ENCODE results near the gene EPS8L2.

EPS8L2 gene

DNA sequence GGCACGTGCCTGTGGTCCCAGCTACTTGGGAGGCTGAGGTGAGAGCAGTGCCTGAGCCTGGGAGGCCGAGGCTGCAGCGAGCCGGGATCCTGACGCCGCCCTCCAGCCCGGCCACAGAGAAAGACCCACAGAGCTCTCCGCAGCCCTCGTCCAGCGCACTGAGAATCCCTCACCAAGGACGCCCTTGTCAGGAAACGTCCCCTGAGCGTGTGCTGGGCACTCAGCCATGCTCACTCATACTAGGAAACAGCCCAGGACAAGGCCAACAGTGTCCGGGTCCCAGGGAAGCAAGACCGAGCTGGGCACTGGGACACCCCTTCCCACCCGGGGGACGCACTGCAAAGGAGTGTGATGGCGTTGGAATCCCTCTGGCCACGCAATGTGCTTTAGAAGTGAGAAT lies 25.6 kb upstream of the EPS8L2 start (continued):
- TF ChIP-seq, protein P1, sequence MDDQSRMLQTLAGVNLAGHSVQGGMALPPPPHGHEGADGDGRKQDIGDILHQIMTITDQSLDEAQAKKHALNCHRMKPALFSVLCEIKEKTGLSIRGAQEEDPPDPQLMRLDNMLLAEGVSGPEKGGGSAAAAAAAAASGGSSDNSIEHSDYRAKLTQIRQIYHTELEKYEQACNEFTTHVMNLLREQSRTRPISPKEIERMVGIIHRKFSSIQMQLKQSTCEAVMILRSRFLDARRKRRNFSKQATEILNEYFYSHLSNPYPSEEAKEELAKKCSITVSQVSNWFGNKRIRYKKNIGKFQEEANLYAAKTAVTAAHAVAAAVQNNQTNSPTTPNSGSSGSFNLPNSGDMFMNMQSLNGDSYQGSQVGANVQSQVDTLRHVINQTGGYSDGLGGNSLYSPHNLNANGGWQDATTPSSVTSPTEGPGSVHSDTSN (CRISPR knock-in tag; IDR thresholded peaks at IDR 0.05), result no peak
- TF ChIP-seq ZNF184 (tag by site-specific recombination; IDR thresholded peaks at IDR 0.05) (no peak), SP2 (tag by site-specific recombination; IDR thresholded peaks at IDR 0.05) (no peak), ZNF174 (tag by site-specific recombination; IDR thresholded peaks at IDR 0.05) (no peak), ZNF133 (tag by site-specific recombination; IDR thresholded peaks at IDR 0.05) (no peak), ZNF426 (tag by site-specific recombination; IDR thresholded peaks at IDR 0.05) (no peak), ZNF416 (tag by site-specific recombination; IDR thresholded peaks at IDR 0.05) (no peak), ZNF302 (tag by site-specific recombination; IDR thresholded peaks at IDR 0.05; ENCODE audit: low read depth) (no peak), ZNF148 (tag by site-specific recombination; IDR thresholded peaks at IDR 0.05; ENCODE audit: borderline replicate concordance) (no peak)
- TF ChIP-seq, protein P2, sequence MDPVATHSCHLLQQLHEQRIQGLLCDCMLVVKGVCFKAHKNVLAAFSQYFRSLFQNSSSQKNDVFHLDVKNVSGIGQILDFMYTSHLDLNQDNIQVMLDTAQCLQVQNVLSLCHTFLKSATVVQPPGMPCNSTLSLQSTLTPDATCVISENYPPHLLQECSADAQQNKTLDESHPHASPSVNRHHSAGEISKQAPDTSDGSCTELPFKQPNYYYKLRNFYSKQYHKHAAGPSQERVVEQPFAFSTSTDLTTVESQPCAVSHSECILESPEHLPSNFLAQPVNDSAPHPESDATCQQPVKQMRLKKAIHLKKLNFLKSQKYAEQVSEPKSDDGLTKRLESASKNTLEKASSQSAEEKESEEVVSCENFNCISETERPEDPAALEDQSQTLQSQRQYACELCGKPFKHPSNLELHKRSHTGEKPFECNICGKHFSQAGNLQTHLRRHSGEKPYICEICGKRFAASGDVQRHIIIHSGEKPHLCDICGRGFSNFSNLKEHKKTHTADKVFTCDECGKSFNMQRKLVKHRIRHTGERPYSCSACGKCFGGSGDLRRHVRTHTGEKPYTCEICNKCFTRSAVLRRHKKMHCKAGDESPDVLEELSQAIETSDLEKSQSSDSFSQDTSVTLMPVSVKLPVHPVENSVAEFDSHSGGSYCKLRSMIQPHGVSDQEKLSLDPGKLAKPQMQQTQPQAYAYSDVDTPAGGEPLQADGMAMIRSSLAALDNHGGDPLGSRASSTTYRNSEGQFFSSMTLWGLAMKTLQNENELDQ (tag by site-specific recombination; IDR thresholded peaks at IDR 0.05; ENCODE audit: low read depth), result no peak

DNA sequence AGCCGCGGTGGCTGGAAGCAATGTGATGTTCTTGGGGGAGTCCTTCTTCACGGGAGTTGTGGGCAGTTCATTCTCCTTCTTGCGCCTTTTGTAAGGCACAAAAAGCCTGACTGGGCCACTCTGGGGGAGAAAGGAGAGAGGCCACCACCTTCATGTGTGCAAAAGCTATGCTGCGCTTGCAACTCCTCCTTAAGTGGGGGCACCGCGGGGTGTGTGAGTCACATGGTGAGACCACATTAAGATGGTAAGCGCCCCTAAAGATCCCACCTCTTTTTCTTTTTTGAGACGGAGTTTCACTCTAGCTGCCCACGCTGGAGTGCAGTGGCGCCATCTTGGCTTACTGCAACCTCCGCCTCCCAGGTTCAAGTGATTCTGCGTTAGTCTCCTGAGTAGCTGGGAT lies 25.1 kb upstream of the EPS8L2 start:
- no peaks in the 10 kb centered on the region for H3K4me1 ChIP-seq (ENCODE audit: control insufficient read depth, insufficient read depth, low read length)
- no peak overlapping the region for H3K27ac ChIP-seq (ENCODE audit: extremely low read depth, low read depth, low read length)
- no peak overlapping the region for H3K4me3 ChIP-seq (ENCODE audit: low read depth, low read length)
- TF ChIP-seq ZNF530 (tag by site-specific recombination; IDR thresholded peaks at IDR 0.05; ENCODE audit: low read depth), result no peak
- TF ChIP-seq ZNF202 (tag by site-specific recombination; IDR thresholded peaks at IDR 0.05; ENCODE audit: borderline replicate concordance), result no peak
- TF ChIP-seq, protein P3, sequence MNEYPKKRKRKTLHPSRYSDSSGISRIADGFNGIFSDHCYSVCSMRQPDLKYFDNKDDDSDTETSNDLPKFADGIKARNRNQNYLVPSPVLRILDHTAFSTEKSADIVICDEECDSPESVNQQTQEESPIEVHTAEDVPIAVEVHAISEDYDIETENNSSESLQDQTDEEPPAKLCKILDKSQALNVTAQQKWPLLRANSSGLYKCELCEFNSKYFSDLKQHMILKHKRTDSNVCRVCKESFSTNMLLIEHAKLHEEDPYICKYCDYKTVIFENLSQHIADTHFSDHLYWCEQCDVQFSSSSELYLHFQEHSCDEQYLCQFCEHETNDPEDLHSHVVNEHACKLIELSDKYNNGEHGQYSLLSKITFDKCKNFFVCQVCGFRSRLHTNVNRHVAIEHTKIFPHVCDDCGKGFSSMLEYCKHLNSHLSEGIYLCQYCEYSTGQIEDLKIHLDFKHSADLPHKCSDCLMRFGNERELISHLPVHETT (tag by site-specific recombination; IDR thresholded peaks at IDR 0.05), result no peak
- TF ChIP-seq, protein P4, sequence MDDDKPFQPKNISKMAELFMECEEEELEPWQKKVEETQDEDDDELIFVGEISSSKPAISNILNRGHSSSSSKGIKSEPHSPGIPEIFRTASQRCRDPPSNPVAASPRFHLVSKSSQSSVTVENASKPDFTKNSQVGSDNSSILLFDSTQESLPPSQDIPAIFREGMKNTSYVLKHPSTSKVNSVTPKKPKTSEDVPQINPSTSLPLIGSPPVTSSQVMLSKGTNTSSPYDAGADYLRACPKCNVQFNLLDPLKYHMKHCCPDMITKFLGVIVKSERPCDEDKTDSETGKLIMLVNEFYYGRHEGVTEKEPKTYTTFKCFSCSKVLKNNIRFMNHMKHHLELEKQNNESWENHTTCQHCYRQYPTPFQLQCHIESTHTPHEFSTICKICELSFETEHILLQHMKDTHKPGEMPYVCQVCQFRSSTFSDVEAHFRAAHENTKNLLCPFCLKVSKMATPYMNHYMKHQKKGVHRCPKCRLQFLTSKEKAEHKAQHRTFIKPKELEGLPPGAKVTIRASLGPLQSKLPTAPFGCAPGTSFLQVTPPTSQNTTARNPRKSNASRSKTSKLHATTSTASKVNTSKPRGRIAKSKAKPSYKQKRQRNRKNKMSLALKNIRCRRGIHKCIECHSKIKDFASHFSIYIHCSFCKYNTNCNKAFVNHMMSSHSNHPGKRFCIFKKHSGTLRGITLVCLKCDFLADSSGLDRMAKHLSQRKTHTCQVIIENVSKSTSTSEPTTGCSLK (tag by site-specific recombination; IDR thresholded peaks at IDR 0.05), result no peak
- TF ChIP-seq, protein P2 (tag by site-specific recombination; IDR thresholded peaks at IDR 0.05; ENCODE audit: low read depth), result no peak
- TF ChIP-seq ZSCAN18 (tag by site-specific recombination; IDR thresholded peaks at IDR 0.05), result no peak
- TF ChIP-seq CTCF (tag by site-specific recombination; IDR thresholded peaks at IDR 0.05), result no peak
- no peak for TF ChIP-seq ZNF366 (tag by site-specific recombination; conservative IDR thresholded peaks at IDR 0.05)
- H3K9me3 ChIP-seq (ENCODE audit: control insufficient read depth, insufficient read depth, low read depth, low read length), result no peaks in the 10 kb centered on the region
- POLR2A ChIA-PET, result interaction anchor here (0.7 to 1.5 kb wide), 3 partner anchors 9 to 43 kb away, joined by 3 to 6 read pairs (median 3); partner anchors contain the start of genes DEAF1 and TMEM80
- CTCF ChIA-PET, result interaction anchor here (1.8 kb wide), 1 partner anchor 43 kb away, joined by 5 read pairs; no protein-coding TSS in a partner anchor
- H3K36me3 ChIP-seq (ENCODE audit: control insufficient read depth in 2 of 2, insufficient read depth in 1 of 2, low read length in 2 of 2), result peaks cover 7 to 94% of the 10 kb centered on the region in 2 experiments; a peak in 2 of 3 replicates
